Activated B cell treated with CpG ODN at 0.5 μM for 24 hours (primary cell): ENCODE measurements around the gene TMEM38A. TPM values are rescaled to one million over a fixed set of nuclear protein-coding genes. Genes with fewer than 3 reads are reported as not detected.

Experiments used
- ATAC-seq: fragments of 200-7000 bp; cut with Tn5 transposase; one replicate; pipeline ENCODE4 v1.10.0; 2021; ENCODE audit warnings: low read depth, mild to moderate bottlenecking, moderate library complexity
- CTCF ChIA-PET: fragments of 350-600 bp; sonication (Branson Sonifier 250); formaldehyde crosslinking; loops from one replicate; lab custom pipeline; 2021; ENCODE audit warnings: antibody characterized with exemption; lab: Charles Lee
- POLR2A ChIA-PET: fragments of 350-600 bp; sonication (Branson Sonifier 250); formaldehyde crosslinking; loops from one replicate; lab custom pipeline; 2021; ENCODE audit warnings: antibody characterized with exemption; lab: Charles Lee
- DNase-seq: peaks from one replicate; pipeline ENCODE4 v3.0.0; 2022
- H3K27ac Mint-ChIP-seq: one replicate; pipeline ENCODE4 v1.8.0; 2020; ENCODE audit warnings: mixed read lengths
- H3K27me3 Mint-ChIP-seq: one replicate; pipeline ENCODE4 v1.8.0; 2021; ENCODE audit warnings: mixed read lengths
- H3K36me3 Mint-ChIP-seq: one replicate; pipeline ENCODE4 v1.8.0; 2021; ENCODE audit warnings: low read depth, mixed read lengths
- H3K4me1 Mint-ChIP-seq: one replicate; pipeline ENCODE4 v1.8.0; 2021; ENCODE audit warnings: mixed read lengths
- H3K4me3 Mint-ChIP-seq: one replicate; pipeline ENCODE4 v1.8.0; 2020; ENCODE audit warnings: mild to moderate bottlenecking, mixed read lengths
- H3K9me3 Mint-ChIP-seq: one replicate; pipeline ENCODE4 v1.8.0; 2020; ENCODE audit warnings: mixed read lengths
- intact Hi-C: fragments of 100-400 bp; cut with micrococcal nuclease; formaldehyde crosslinking; loops from one replicate; pipeline ENCODE4 v1.15.1; 2024
- total RNA-seq: library from RNA; stranded (reverse); gene quantifications from 2 replicates; pipeline ENCODE4 v1.2.3, GENCODE V29; 2022
- TF ChIP-seq, protein P1 (sequence below): fragments of 200-600 bp; IDR thresholded peaks from one replicate; pipeline ENCODE4 v1.8.0; 2022; ENCODE audit warnings: antibody characterized with exemption, mild to moderate bottlenecking

Gene TMEM38A, protein sequence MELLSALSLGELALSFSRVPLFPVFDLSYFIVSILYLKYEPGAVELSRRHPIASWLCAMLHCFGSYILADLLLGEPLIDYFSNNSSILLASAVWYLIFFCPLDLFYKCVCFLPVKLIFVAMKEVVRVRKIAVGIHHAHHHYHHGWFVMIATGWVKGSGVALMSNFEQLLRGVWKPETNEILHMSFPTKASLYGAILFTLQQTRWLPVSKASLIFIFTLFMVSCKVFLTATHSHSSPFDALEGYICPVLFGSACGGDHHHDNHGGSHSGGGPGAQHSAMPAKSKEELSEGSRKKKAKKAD
- total RNA-seq: 3.1 and 4.0 TPM in 2 replicates

DNA sequence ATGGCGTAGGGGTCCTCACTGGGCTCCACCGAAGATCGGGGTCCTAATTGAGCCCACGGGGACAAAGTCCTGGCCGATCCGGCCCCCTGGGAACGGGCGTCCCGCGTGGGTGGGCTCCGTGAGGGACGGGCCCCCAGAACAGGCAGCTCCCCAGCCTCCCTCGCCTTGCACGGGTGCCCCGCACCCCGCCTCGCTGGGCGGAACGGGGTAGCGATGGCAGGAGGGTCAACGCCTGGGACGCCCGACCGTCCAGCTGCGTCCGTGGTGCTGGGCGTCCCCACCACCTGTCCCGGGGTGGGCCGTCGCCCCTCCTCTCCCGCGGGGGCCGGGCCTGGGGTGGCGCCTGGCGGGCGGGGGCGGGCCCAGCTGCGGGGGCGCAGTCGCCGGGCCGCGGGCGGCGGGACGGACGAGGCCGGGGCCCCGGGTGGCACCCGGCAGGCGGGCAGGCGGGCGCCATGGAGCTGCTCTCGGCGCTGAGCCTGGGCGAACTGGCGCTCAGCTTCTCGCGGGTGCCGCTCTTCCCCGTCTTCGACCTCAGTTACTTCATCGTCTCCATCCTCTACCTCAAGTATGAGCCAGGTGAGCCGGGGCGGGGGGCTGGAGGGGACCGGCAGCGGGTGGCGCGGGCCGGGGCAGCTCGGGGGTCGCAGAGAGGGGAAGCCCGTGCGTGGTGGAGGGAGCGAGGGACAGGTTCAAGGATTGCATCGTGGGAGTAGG, at the start of gene TMEM38A:
TSS of gene TMEM38A (plus strand) at position 377 of the 717 bp plus-strand sequence. CDS start at position 456, 79 bp downstream.
- Mint-ChIP-seq H3K27me3 (no peaks in the 10 kb centered on the region), H3K27ac (peak within 1 kb of the TSS; percentile 95), H3K4me1 (peaks cover 48% of the 10 kb centered on the region), H3K36me3 (peaks cover 32% of the 10 kb centered on the region), H3K4me3 (peak within 1 kb of the TSS; percentile 97), H3K9me3 (no peaks in the 10 kb centered on the region)
- ChIA-PET POLR2A (interaction anchor here (0.6 to 6.2 kb wide), 15 partner anchors 9 to 609 kb away, joined by 3 to 137 read pairs (median 5); partner anchors contain the start of genes MED26 and SLC35E1), CTCF (interaction anchor here (0.6 to 1.3 kb wide), 5 partner anchors 9 to 110 kb away, joined by 3 to 4 read pairs (median 3); no protein-coding TSS in a partner anchor)
- TF ChIP-seq, protein P1, sequence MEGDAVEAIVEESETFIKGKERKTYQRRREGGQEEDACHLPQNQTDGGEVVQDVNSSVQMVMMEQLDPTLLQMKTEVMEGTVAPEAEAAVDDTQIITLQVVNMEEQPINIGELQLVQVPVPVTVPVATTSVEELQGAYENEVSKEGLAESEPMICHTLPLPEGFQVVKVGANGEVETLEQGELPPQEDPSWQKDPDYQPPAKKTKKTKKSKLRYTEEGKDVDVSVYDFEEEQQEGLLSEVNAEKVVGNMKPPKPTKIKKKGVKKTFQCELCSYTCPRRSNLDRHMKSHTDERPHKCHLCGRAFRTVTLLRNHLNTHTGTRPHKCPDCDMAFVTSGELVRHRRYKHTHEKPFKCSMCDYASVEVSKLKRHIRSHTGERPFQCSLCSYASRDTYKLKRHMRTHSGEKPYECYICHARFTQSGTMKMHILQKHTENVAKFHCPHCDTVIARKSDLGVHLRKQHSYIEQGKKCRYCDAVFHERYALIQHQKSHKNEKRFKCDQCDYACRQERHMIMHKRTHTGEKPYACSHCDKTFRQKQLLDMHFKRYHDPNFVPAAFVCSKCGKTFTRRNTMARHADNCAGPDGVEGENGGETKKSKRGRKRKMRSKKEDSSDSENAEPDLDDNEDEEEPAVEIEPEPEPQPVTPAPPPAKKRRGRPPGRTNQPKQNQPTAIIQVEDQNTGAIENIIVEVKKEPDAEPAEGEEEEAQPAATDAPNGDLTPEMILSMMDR: no peak
- intact Hi-C loops: loop anchor here (1.0 to 2.0 kb wide), 9 partner anchors 33 to 236 kb away; partner anchors contain the start of genes C19orf44, CALR3, CHERP and MED26
- DNase-seq (peak; percentile 66), ATAC-seq (peak; percentile 8)

DNA sequence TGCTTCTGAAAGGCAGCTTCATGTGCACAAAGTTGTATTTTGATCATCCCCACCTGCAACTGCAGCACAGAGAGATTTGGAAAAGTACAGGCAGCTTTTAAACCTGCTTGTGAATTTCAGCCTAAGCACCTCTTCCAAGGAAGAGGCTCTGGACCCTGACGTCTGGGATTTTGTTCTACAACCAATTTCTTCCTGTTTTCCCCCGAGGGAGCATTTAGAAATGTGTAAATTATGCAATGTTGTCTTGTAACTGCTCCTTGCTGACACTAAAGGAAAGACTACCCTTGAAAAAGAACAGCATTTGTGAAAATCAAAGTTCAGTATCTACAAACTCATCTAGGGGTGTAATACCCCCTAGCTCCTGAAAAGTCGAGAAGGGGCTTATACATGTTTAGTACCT, 48.3 kb upstream of the TMEM38A start:
- H3K4me1 Mint-ChIP-seq: peaks cover 93% of the 10 kb centered on the region
- no peak for ATAC-seq
- POLR2A ChIA-PET: interaction anchor here (1.2 to 1.8 kb wide), 2 partner anchors 26 to 28 kb away, joined by 5 to 7 read pairs; no protein-coding TSS in a partner anchor
- intact Hi-C loops: loop anchor here (1.0 kb wide), 1 partner anchor 84 kb away; no protein-coding TSS in a partner anchor
- peaks cover 5% of the 10 kb centered on the region for H3K36me3 Mint-ChIP-seq
- CTCF ChIA-PET: interaction anchor here (1.1 kb wide), 1 partner anchor 31 kb away, joined by 4 read pairs; no protein-coding TSS in a partner anchor
- H3K27ac Mint-ChIP-seq: no peak overlapping the region
- no peaks in the 10 kb centered on the region for H3K9me3 Mint-ChIP-seq
- no peak overlapping the region for H3K4me3 Mint-ChIP-seq
- no peaks in the 10 kb centered on the region for H3K27me3 Mint-ChIP-seq
- TF ChIP-seq, protein P1: no peak
- no peak for DNase-seq

DNA sequence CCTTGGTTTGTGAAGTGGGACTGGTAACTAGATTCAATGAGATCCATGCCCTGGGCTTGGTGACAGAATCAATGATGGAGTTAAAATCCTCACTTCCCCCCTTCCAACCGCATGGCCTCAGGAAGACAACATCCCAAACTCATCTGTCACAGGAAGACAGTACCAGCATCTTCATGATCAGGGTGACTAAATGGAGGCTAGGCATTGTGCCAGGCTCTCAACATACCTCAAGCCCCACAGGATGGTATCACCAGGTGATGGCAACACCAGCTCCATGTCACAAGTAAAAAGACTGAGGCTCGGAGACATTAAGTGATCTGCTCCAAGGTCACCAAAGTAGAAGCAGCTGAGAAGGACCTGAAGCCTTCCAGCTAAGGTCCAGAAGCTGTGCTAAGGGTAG, 47.1 kb upstream of the TMEM38A start:
- DNase-seq: no peak
- Mint-ChIP-seq H3K36me3 (peaks cover 5% of the 10 kb centered on the region), H3K4me1 (peaks cover 93% of the 10 kb centered on the region), H3K4me3 (no peak overlapping the region), H3K9me3 (no peaks in the 10 kb centered on the region), H3K27me3 (no peaks in the 10 kb centered on the region), H3K27ac (no peak overlapping the region)
- ChIA-PET POLR2A (interaction anchor here (0.5 to 0.7 kb wide), 2 partner anchors 47 to 602 kb away, joined by 3 to 5 read pairs; partner anchors contain the start of gene TMEM38A), CTCF (interaction anchor here (1.3 kb wide), 1 partner anchor 26 kb away, joined by 4 read pairs; no protein-coding TSS in a partner anchor)
- ATAC-seq: no peak
- TF ChIP-seq, protein P1: no peak
- intact Hi-C loops: no loop called here

GRCh38 chr19:16614941-16615340, 46.0 kb upstream of the TMEM38A start:
- Mint-ChIP-seq H3K27me3 (no peaks in the 10 kb centered on the region), H3K4me3 (peak overlapping the region; percentile 30), H3K9me3 (no peaks in the 10 kb centered on the region), H3K27ac (peak overlapping the region; percentile 47), H3K36me3 (peaks cover 5% of the 10 kb centered on the region), H3K4me1 (peaks cover 96% of the 10 kb centered on the region)
- intact Hi-C loops: no loop called here
- DNase-seq (no peak), ATAC-seq (no peak)
- POLR2A ChIA-PET: interaction anchor here (1.3 to 2.0 kb wide), 3 partner anchors 11 to 29 kb away, joined by 3 to 8 read pairs (median 5); no protein-coding TSS in a partner anchor
- CTCF ChIA-PET: no interaction called here
- TF ChIP-seq, protein P1: no peak
